ENCODE results near the gene CDT1.

Gene CDT1

GRCh38 chr16:88811769-88812512 is 8.4 kb downstream of the CDT1 start, which contains the start of gene APRT:
Gene APRT (minus strand): TSS chr16:88811928. CDS start chr16:88811899, 29 bp downstream.
- peak; percentile 98 for DNase-seq
- Mint-ChIP-seq H3K4me1 (peaks cover 24% of the 10 kb centered on the region), H3K27ac (peak within 1 kb of the TSS; percentile 95), H3K4me3 (peak within 1 kb of the TSS; percentile 87), H3K9me3 (no peaks in the 10 kb centered on the region), H3K36me3 (ENCODE audit: low read depth) (peaks cover 28% of the 10 kb centered on the region), H3K27me3 (no peaks in the 10 kb centered on the region)
- peak; percentile 58 for ATAC-seq

- peak; percentile 36 for DNase-seq
- H3K4me1 Mint-ChIP-seq: peaks cover 22% of the 10 kb centered on the region
- no peaks in the 10 kb centered on the region for H3K27me3 Mint-ChIP-seq
- H3K4me3 Mint-ChIP-seq: peak overlapping the region; percentile 87
- H3K9me3 Mint-ChIP-seq: no peaks in the 10 kb centered on the region
- H3K36me3 Mint-ChIP-seq (ENCODE audit: low read depth): peaks cover 26% of the 10 kb centered on the region
- H3K27ac Mint-ChIP-seq: peak overlapping the region; percentile 86
- no peak for ATAC-seq
Observed at GRCh38 chr16:88812513-88813268, 9.1 kb downstream of the CDT1 start.

- DNase-seq: no peak
- no peak overlapping the region for H3K27ac Mint-ChIP-seq
- H3K4me3 Mint-ChIP-seq: peak overlapping the region; percentile 17
- no peak for ATAC-seq
- no peaks in the 10 kb centered on the region for H3K27me3 Mint-ChIP-seq
- no peaks in the 10 kb centered on the region for H3K9me3 Mint-ChIP-seq
- H3K4me1 Mint-ChIP-seq: peaks cover 21% of the 10 kb centered on the region
- peaks cover 19% of the 10 kb centered on the region for H3K36me3 Mint-ChIP-seq (ENCODE audit: low read depth)
Observed at GRCh38 chr16:88813269-88814143, 9.9 kb downstream of the CDT1 start.

GRCh38 chr16:88814144-88814502 is 10.5 kb downstream of the CDT1 start:
- H3K4me3 Mint-ChIP-seq: peak overlapping the region; percentile 17

GRCh38 chr16:88815227-88815626 is 11.6 kb downstream of the CDT1 start:
- Mint-ChIP-seq H3K27ac (no peak overlapping the region), H3K36me3 (ENCODE audit: low read depth) (peaks cover 6% of the 10 kb centered on the region), H3K27me3 (no peaks in the 10 kb centered on the region), H3K4me1 (peaks cover 7% of the 10 kb centered on the region), H3K9me3 (no peaks in the 10 kb centered on the region), H3K4me3 (no peak overlapping the region)
- DNase-seq: no peak
- no peak for ATAC-seq

More at GRCh38 chr16:88814144-88814502, 10.5 kb downstream of the CDT1 start:
- ATAC-seq: no peak
- Mint-ChIP-seq H3K36me3 (ENCODE audit: low read depth) (peaks cover 16% of the 10 kb centered on the region), H3K27ac (no peak overlapping the region), H3K27me3 (no peaks in the 10 kb centered on the region), H3K9me3 (no peaks in the 10 kb centered on the region), H3K4me1 (peaks cover 15% of the 10 kb centered on the region)
- no peak for DNase-seq

- H3K4me3 Mint-ChIP-seq: no peak overlapping the region
- H3K9me3 Mint-ChIP-seq: no peaks in the 10 kb centered on the region
- no peak overlapping the region for H3K27ac Mint-ChIP-seq
- H3K36me3 Mint-ChIP-seq (ENCODE audit: low read depth): no peaks in the 10 kb centered on the region
- no peaks in the 10 kb centered on the region for H3K27me3 Mint-ChIP-seq
- peaks cover 5% of the 10 kb centered on the region for H3K4me1 Mint-ChIP-seq
- DNase-seq (peak; percentile 76), ATAC-seq (peak; percentile 11)
Observed at GRCh38 chr16:88815901-88816589, 12.5 kb downstream of the CDT1 start.

- Mint-ChIP-seq H3K4me3 (no peak overlapping the region), H3K4me1 (peaks cover 5% of the 10 kb centered on the region), H3K9me3 (no peaks in the 10 kb centered on the region), H3K27me3 (no peaks in the 10 kb centered on the region), H3K27ac (no peak overlapping the region), H3K36me3 (ENCODE audit: low read depth) (no peaks in the 10 kb centered on the region)
- no peak for DNase-seq
- ATAC-seq: no peak
Observed at GRCh38 chr16:88816736-88817535, 13.3 kb downstream of the CDT1 start.

GRCh38 chr16:88817785-88818574 is 14.4 kb downstream of the CDT1 start:
- no peaks in the 10 kb centered on the region for H3K9me3 Mint-ChIP-seq
- H3K27me3 Mint-ChIP-seq: no peaks in the 10 kb centered on the region
- no peak overlapping the region for H3K4me3 Mint-ChIP-seq
- H3K27ac Mint-ChIP-seq: no peak overlapping the region
- no peaks in the 10 kb centered on the region for H3K4me1 Mint-ChIP-seq
- DNase-seq (no peak), ATAC-seq (no peak)
- no peaks in the 10 kb centered on the region for H3K36me3 Mint-ChIP-seq (ENCODE audit: low read depth)

DNA sequence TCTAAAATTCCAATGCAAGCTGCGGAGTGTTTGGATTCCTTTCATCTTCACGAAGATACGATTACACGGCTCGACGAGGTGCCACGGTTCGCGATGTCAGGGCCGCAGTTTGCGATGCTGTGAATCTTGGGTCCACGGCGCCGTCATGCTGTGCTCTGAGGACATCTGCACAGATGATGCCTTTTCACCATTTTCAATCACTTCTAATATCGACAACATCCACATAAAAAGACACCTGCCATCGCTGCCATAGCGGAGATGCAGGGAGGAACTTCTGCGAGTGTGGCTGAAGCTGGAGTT is 14.9 kb downstream of the CDT1 start:
- Mint-ChIP-seq H3K27me3 (no peaks in the 10 kb centered on the region), H3K4me3 (no peak overlapping the region), H3K27ac (no peak overlapping the region), H3K4me1 (no peaks in the 10 kb centered on the region), H3K36me3 (ENCODE audit: low read depth) (no peaks in the 10 kb centered on the region), H3K9me3 (no peaks in the 10 kb centered on the region)
- ATAC-seq: no peak
- DNase-seq: no peak

DNA sequence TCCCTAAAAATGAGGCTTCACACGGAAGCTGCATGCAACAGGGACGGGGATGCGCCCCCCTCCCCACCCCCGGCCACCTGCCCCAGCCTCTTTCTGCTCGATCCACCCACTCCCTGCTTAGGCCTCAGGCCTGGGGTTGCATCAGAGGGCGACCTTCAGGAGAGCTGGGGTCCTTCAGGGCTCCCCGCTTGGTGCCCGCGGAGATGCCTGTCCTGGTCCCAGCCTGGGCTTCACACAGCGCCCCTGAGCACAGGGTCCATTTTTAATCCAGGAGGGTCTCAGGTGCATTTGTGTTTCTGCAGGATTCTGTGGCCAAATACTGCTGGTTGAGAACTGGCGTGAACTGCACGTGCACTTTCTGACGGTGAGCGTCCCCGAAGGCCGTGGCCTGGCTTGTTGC is 15.5 kb downstream of the CDT1 start:
- Mint-ChIP-seq H3K27me3 (no peaks in the 10 kb centered on the region), H3K4me3 (no peak overlapping the region), H3K9me3 (no peaks in the 10 kb centered on the region), H3K36me3 (ENCODE audit: low read depth) (no peaks in the 10 kb centered on the region), H3K4me1 (no peaks in the 10 kb centered on the region), H3K27ac (no peak overlapping the region)
- ATAC-seq: no peak
- DNase-seq: no peak

- no peak overlapping the region for H3K27ac Mint-ChIP-seq
- H3K36me3 Mint-ChIP-seq (ENCODE audit: low read depth): no peaks in the 10 kb centered on the region
- no peak for ATAC-seq
Observed at GRCh38 chr16:88820385-88821025, 16.9 kb downstream of the CDT1 start.

DNA sequence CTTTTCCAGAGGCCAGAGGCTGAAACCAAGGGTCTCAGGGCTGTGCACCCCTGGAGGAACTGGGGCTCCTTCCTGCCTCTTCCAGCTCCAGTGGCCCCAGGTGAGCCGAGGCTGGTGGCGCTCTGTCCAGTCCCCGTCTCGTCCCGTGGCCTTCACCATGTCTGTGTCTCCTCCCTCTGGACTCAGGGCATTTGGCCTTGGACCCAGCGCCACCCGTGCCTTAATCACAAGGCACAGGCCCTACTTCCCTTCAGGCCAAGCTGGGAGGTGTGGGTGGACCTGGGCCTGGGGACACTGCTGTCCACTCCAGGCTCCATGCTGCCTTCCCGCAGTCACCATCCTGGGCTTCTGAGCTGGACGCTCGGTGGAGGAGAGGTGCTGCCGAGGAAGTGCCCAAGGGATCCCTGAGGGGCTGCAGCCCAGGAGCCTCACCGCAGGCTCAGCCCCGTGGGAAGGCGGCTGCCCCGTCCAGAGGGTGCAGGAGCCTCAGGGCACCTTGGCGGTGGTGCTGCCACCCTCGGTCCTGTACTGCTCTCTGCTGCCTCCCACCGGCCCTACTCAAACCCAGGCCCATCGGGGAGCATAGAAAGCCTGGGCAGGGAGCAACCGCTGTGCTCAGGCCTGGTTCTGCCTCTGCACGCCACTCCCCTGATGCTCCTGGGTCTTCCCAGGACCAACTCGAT is 17.7 kb downstream of the CDT1 start:
- Mint-ChIP-seq H3K4me1 (no peaks in the 10 kb centered on the region), H3K27ac (no peak overlapping the region), H3K4me3 (no peak overlapping the region), H3K27me3 (no peaks in the 10 kb centered on the region), H3K36me3 (ENCODE audit: low read depth) (no peaks in the 10 kb centered on the region), H3K9me3 (no peaks in the 10 kb centered on the region)
- ATAC-seq: no peak
- DNase-seq: no peak

More at GRCh38 chr16:88820385-88821025, 16.9 kb downstream of the CDT1 start:
- no peak for DNase-seq
- no peaks in the 10 kb centered on the region for H3K9me3 Mint-ChIP-seq
- no peaks in the 10 kb centered on the region for H3K27me3 Mint-ChIP-seq
- no peak overlapping the region for H3K4me3 Mint-ChIP-seq
- no peaks in the 10 kb centered on the region for H3K4me1 Mint-ChIP-seq

All from activated naive CD8-positive, alpha-beta T cell treated with anti-CD3 and anti-CD28 coated beads, Interleukin-2, amount 50 U/mL, for 24 hours (primary cell).